ENCODE data around the gene SEC22B.
A peak's percentile ranks its signal among the peaks of the same experiment; 100 is the strongest.
"Not testable (repeated sequence)": the region's sequence is repeated elsewhere in the genome, so short reads cannot be mapped to it uniquely, and the experiment has no call there.

SEC22B gene

DNA sequence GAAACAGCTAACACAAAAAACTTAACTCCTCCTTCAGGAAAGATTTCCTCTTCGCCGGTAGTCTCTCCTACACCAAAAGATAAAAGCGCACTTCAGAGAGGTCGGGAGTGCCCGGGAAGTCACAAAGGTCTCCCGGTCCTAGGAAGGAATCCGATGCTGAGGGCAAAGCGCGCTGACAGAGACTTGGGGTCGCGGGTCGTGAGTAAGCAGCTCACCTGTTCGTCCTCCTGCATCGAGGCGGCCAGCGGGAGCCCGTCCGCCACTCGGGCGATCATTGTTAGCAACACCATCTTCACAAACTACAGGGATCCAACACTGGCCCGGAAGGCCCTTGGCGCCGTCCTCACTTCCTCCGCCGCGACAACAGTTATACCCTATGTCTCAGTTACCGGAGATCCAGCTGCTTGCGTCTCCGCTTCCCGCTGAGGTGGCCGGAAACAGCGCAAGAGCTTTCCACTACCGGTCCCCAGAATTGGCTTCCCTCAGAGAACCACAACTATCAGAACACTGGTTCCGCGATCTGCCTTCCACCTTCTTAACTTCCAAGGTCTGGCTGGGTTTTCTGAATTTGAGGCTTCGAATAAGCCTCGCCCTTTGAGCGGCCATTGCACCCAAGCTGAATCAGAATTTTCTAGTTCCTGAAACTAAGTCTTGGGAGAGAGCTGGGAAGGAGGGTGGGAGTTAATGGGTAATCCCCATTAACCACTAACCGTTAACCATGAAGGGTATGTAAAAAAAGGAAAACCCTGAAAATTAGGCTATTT, at the start of gene SEC22B:
TSS of gene SEC22B (minus strand) at position 429 of the 764 bp plus-strand sequence. CDS start at position 290, 139 bp downstream.
- Histone ChIP-seq H3K36me3 (ENCODE audit: low read depth) (no peaks in the 10 kb centered on the region), H3K4me1 (ENCODE audit: insufficient read depth, poor library complexity, severe bottlenecking) (peaks cover 8% of the 10 kb centered on the region), H3K27ac (ENCODE audit: poor library complexity, severe bottlenecking) (peak within 1 kb of the TSS; percentile 69), H3K27me3 (ENCODE audit: insufficient read depth, poor library complexity, severe bottlenecking) (no peaks in the 10 kb centered on the region), H3K9me3 (ENCODE audit: severe bottlenecking) (no peaks in the 10 kb centered on the region), H3K4me3 (ENCODE audit: severe bottlenecking) (peak within 1 kb of the TSS; percentile 82)
- DNase-seq (ENCODE audit: low spot score) (peak; percentile 83), ATAC-seq (ENCODE audit: low read depth) (peak; percentile 86)
- TF ChIP-seq, protein P1, sequence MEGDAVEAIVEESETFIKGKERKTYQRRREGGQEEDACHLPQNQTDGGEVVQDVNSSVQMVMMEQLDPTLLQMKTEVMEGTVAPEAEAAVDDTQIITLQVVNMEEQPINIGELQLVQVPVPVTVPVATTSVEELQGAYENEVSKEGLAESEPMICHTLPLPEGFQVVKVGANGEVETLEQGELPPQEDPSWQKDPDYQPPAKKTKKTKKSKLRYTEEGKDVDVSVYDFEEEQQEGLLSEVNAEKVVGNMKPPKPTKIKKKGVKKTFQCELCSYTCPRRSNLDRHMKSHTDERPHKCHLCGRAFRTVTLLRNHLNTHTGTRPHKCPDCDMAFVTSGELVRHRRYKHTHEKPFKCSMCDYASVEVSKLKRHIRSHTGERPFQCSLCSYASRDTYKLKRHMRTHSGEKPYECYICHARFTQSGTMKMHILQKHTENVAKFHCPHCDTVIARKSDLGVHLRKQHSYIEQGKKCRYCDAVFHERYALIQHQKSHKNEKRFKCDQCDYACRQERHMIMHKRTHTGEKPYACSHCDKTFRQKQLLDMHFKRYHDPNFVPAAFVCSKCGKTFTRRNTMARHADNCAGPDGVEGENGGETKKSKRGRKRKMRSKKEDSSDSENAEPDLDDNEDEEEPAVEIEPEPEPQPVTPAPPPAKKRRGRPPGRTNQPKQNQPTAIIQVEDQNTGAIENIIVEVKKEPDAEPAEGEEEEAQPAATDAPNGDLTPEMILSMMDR (IDR thresholded peaks at IDR 0.05; ENCODE audit: poor library complexity, severe bottlenecking), result no peak

DNA sequence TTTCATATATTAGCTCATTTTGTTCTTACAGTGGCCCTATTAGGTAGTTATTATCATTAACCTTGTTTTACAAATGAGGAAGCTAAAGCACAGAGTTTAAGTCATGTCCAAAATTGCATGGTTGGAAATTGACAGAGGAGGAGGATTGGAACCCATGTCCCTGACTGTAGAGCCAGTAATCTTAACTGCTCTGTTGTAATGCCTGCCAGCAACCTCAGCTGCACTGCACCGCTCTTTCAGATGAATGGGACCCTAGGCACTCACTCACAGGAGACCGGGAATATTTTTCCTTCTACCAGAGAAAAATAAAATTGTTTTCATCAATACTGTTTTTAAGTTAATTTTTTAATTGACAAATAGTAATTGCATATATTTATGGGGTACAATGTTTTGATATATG, 41.6 kb upstream of the SEC22B start:
- not testable (repeated sequence) for H3K4me3 ChIP-seq (ENCODE audit: severe bottlenecking); ATAC-seq (ENCODE audit: low read depth); H3K27ac ChIP-seq (ENCODE audit: poor library complexity, severe bottlenecking); H3K9me3 ChIP-seq (ENCODE audit: severe bottlenecking); DNase-seq (ENCODE audit: low spot score); H3K36me3 ChIP-seq (ENCODE audit: low read depth); H3K27me3 ChIP-seq (ENCODE audit: insufficient read depth, poor library complexity, severe bottlenecking); H3K4me1 ChIP-seq (ENCODE audit: insufficient read depth, poor library complexity, severe bottlenecking)

DNA sequence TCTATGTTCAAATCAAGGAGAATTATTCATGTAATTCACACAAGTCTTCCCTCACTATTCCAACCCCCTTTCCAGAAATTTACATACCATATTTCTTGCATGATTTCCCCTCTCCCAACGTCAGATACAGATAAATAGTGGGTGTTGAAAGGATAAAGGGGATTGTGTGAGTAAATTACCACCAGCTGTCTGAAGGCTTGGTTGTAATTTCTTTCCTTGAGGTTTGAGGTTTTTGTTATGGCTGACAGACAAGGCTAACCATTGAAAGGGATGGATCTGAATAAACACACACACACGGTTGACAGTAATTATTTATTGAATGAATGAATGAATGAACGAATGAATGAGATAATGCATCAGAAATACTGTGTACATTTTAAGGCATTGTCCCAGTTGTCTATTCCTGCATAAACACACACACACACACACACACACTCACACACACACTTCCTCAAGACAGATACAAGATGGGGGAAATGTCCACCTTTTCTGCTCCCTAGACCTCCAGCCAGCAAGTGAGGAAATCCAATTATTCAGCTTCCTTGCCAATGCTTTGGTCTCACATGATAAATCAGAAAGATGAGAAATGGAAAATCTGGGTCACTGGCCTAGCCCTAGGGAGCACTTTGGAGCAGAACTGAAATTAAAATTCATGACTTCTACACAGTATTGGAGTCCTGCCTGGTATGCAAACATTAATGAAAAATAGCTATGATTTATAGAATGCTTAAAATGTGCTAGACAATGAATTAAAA, 41.0 kb upstream of the SEC22B start:
- H3K36me3 ChIP-seq (ENCODE audit: low read depth); H3K4me1 ChIP-seq (ENCODE audit: insufficient read depth, poor library complexity, severe bottlenecking); H3K27me3 ChIP-seq (ENCODE audit: insufficient read depth, poor library complexity, severe bottlenecking); DNase-seq (ENCODE audit: low spot score); H3K9me3 ChIP-seq (ENCODE audit: severe bottlenecking); H3K4me3 ChIP-seq (ENCODE audit: severe bottlenecking); H3K27ac ChIP-seq (ENCODE audit: poor library complexity, severe bottlenecking); ATAC-seq (ENCODE audit: low read depth): not testable (repeated sequence)

DNA sequence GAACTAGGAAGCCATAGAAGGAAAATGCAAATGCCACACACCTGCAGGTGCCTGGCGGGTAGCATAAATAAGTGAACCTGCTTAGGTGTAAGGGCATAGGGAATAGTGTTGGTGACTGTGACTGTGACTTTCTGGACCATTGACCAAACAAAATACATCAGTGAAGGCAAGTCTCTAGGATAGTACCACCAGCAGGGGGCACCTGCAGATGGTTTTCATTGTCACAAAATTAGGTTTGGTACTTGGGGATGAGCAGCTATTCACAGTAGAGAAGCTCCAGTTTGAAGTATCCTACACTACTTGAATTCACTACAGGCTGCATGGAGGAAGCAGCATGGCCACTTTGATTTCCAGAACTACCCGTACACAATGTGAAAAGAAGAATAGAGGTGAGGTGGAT, 37.3 kb upstream of the SEC22B start:
- not testable (repeated sequence) for H3K27me3 ChIP-seq (ENCODE audit: insufficient read depth, poor library complexity, severe bottlenecking); H3K27ac ChIP-seq (ENCODE audit: poor library complexity, severe bottlenecking); H3K36me3 ChIP-seq (ENCODE audit: low read depth); DNase-seq (ENCODE audit: low spot score); H3K9me3 ChIP-seq (ENCODE audit: severe bottlenecking); H3K4me3 ChIP-seq (ENCODE audit: severe bottlenecking); H3K4me1 ChIP-seq (ENCODE audit: insufficient read depth, poor library complexity, severe bottlenecking)
- peak; percentile 68; the same call in 2 of the 3 replicates for ATAC-seq (ENCODE audit: low read depth)

DNA sequence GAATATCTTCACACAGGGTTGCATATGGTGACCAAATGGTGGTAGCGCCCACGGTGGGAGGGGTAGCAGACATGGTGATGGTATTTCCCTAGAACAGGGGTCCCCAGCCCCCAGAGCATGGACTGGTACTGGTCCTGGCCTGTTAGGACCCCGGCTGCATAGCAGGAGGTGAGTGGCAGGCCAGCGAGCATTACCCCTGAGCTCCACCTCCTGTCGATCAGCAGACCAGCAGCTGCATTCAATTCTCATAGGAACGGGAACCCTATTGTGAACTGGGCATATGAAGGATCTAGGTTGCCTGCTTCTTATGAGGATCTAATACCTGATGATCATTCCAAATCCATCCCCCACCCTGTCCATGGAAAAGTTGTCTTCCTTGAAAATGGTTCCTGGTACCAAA, 34.4 kb upstream of the SEC22B start:
- not testable (repeated sequence) for H3K27me3 ChIP-seq (ENCODE audit: insufficient read depth, poor library complexity, severe bottlenecking); H3K4me3 ChIP-seq (ENCODE audit: severe bottlenecking); H3K4me1 ChIP-seq (ENCODE audit: insufficient read depth, poor library complexity, severe bottlenecking); H3K9me3 ChIP-seq (ENCODE audit: severe bottlenecking); DNase-seq (ENCODE audit: low spot score); H3K36me3 ChIP-seq (ENCODE audit: low read depth); H3K27ac ChIP-seq (ENCODE audit: poor library complexity, severe bottlenecking); ATAC-seq (ENCODE audit: low read depth)

DNA sequence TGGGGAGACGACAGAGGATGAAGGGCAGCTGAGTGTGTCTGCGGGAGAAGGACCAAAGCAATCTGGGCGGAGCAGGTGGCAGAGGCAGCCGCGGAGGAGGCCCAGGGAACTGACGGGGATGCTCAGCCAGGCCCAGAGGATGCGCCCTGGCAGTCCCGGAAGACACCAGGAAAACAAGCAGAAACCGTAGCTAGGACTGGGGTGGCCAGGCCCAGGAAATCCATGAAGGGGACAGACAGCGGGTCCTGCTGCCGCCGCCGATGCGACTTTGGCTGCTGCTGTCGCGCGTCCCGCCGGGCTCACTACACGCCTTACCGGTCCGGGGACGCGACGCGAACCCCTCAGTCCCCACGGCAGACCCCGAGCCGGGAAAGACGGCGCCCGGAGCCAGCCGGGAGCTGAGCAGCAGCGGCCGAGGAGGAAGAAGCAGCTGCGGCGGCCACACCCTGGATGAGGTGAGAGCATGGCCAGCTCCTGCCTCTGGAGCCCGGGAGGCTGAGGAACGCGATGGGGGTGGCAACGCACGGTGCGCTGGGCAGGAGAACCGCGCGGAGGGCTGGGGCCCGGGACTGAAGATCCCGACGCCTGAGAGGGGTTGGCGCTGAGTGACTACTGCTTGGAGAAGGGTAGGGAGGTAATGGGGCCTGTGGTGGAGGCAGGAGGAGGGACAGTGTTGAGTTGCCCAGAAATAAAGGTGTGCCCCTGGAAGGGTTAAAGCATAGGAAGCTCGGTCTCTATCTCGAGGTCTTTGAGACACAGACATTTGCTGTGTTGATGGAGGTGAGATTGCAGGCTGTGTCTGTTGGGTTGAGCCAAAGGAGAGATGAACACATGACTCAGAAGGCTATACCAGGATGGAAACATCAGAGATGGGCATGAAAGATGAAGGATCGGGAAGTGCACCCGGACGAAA, 20.8 kb upstream of the SEC22B start:
- H3K27me3 ChIP-seq (ENCODE audit: insufficient read depth, poor library complexity, severe bottlenecking); H3K36me3 ChIP-seq (ENCODE audit: low read depth); H3K4me3 ChIP-seq (ENCODE audit: severe bottlenecking); H3K4me1 ChIP-seq (ENCODE audit: insufficient read depth, poor library complexity, severe bottlenecking); H3K27ac ChIP-seq (ENCODE audit: poor library complexity, severe bottlenecking); DNase-seq (ENCODE audit: low spot score); H3K9me3 ChIP-seq (ENCODE audit: severe bottlenecking): not testable (repeated sequence)
- peak; percentile 84 for ATAC-seq (ENCODE audit: low read depth)

DNA sequence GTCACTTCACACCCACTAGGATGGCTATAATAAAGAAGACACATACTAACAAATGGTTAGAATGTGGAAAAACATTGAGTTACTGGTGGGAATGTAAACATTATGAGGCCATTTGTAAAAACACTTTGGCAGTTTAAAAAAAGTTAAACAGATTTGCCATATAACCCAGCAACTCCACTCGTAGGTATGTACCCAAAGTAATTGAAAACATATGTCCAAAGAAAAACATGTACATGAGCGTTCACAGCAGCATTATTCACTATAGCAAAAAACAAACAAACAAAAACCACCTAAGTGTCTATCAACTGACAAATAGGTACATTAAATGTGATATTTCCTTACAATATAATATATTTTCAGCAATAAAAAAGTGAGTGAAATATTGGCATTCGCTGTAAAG, 12.3 kb upstream of the SEC22B start:
- not testable (repeated sequence) for H3K36me3 ChIP-seq (ENCODE audit: low read depth); H3K9me3 ChIP-seq (ENCODE audit: severe bottlenecking); DNase-seq (ENCODE audit: low spot score); H3K27me3 ChIP-seq (ENCODE audit: insufficient read depth, poor library complexity, severe bottlenecking); H3K4me3 ChIP-seq (ENCODE audit: severe bottlenecking); H3K4me1 ChIP-seq (ENCODE audit: insufficient read depth, poor library complexity, severe bottlenecking); H3K27ac ChIP-seq (ENCODE audit: poor library complexity, severe bottlenecking); ATAC-seq (ENCODE audit: low read depth)

DNA sequence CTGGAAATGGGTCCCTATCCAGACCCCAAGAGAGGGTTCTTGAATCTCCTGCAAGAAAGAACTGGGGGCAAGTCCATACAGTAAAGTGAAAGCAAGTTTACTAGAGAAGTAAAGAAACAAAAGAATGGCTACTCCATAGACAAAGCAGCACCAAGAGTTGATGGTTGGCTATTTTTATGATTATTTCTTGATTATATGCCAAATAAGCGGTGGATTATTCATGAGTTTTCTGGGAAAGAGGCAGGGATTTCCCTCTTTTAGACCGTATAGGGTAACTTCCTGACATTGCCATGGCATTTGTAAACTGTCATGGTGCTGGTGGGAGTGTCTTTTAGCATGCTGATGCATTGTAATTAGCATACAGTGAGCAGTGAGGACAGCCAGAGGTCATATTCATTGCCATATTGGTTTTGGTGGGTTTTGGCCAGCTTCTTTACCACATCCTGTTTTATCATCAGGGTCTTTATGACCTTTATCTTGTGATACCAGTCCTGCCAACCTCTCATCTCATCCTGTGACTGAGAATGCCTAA, 5.9 kb upstream of the SEC22B start:
- not testable (repeated sequence) for H3K4me3 ChIP-seq (ENCODE audit: severe bottlenecking); H3K4me1 ChIP-seq (ENCODE audit: insufficient read depth, poor library complexity, severe bottlenecking); DNase-seq (ENCODE audit: low spot score); H3K9me3 ChIP-seq (ENCODE audit: severe bottlenecking); H3K27me3 ChIP-seq (ENCODE audit: insufficient read depth, poor library complexity, severe bottlenecking); H3K36me3 ChIP-seq (ENCODE audit: low read depth); H3K27ac ChIP-seq (ENCODE audit: poor library complexity, severe bottlenecking)
- ATAC-seq (ENCODE audit: low read depth), result peak; percentile 51

DNA sequence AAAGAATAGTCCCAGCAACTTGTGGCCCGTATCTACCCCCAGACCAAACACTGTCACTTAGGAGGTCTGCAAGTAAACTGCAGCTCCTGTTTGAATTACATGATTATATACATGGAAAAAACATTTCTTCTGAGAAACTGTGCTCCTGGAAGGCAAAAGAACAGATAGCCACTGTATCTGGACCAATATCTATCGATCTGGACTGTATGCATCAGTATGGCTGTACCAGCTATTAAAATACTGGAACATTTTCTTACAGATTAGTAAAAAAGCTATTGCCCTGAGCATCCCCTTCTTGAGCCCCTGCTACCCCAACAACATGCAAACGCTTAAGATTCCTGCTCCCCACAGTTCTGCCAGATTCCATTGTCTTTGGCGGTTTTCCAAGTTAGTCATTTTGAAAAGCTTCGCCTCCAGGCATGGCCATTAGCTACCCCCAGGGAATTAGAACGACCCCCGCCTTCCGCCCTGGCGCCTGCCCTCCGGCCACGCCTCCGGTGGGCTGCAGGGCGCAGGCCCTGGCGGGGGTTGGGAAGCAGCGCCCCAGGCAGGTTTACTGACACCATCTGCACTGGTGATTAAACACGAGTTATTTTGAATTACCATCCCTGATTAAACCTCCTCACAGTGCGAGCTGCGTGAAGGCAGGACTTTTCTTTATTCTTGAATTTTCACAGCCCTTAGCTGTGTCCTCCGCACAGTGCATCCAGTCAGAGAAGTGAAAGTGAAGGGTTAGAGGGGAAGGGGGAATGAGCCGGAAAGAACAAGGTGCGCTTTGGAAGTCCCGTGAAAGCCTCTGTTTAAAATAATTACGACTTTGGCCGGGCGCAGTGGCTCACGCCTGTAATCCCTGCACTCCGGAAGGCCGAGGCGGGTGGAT, 3.7 kb upstream of the SEC22B start:
- H3K36me3 ChIP-seq (ENCODE audit: low read depth); DNase-seq (ENCODE audit: low spot score); H3K9me3 ChIP-seq (ENCODE audit: severe bottlenecking); H3K4me1 ChIP-seq (ENCODE audit: insufficient read depth, poor library complexity, severe bottlenecking); H3K4me3 ChIP-seq (ENCODE audit: severe bottlenecking); H3K27me3 ChIP-seq (ENCODE audit: insufficient read depth, poor library complexity, severe bottlenecking): not testable (repeated sequence)
- ATAC-seq (ENCODE audit: low read depth), result peak; percentile 47
- H3K27ac ChIP-seq (ENCODE audit: poor library complexity, severe bottlenecking), result peak overlapping the region; percentile 86

Measured in RWPE2 (cell line).